Dermis microvascular lymphatic vessel endothelial cell (primary cell): Measurements from ENCODE around the gene RPTN. TPM values are rescaled to one million over a fixed set of nuclear protein-coding genes. Genes with fewer than 3 reads are reported as not detected.
A peak's percentile ranks its signal among the peaks of the same experiment; 100 is the strongest.

Source experiments
- DNase-seq, 2 donors: peaks; one replicate each; pipeline versions ENCODE4 v3.0.0 to v3.0.0-alpha.2; 2010; ENCODE audit warnings: low read depth in 2 of 2
- total RNA-seq: library from RNA; depleted of rRNA; stranded (reverse); fragments of >200 nt; gene quantifications from 2 replicates; pipeline ENCODE4 v1.2.1, GENCODE V29; 2014

RPTN gene, protein sequence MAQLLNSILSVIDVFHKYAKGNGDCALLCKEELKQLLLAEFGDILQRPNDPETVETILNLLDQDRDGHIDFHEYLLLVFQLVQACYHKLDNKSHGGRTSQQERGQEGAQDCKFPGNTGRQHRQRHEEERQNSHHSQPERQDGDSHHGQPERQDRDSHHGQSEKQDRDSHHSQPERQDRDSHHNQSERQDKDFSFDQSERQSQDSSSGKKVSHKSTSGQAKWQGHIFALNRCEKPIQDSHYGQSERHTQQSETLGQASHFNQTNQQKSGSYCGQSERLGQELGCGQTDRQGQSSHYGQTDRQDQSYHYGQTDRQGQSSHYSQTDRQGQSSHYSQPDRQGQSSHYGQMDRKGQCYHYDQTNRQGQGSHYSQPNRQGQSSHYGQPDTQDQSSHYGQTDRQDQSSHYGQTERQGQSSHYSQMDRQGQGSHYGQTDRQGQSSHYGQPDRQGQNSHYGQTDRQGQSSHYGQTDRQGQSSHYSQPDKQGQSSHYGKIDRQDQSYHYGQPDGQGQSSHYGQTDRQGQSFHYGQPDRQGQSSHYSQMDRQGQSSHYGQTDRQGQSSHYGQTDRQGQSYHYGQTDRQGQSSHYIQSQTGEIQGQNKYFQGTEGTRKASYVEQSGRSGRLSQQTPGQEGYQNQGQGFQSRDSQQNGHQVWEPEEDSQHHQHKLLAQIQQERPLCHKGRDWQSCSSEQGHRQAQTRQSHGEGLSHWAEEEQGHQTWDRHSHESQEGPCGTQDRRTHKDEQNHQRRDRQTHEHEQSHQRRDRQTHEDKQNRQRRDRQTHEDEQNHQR
- total RNA-seq: not detected in 2 replicates

GRCh38 chr1:152159144-152159543, at the start of gene RPTN:
Gene RPTN, minus strand, starts transcription at chr1:152159228. Its CDS starts 1,339 bp downstream, at chr1:152157889.
- no peak for DNase-seq

GRCh38 chr1:152198982-152199381, 40.0 kb upstream of the RPTN start:
- no peak for DNase-seq

DNA sequence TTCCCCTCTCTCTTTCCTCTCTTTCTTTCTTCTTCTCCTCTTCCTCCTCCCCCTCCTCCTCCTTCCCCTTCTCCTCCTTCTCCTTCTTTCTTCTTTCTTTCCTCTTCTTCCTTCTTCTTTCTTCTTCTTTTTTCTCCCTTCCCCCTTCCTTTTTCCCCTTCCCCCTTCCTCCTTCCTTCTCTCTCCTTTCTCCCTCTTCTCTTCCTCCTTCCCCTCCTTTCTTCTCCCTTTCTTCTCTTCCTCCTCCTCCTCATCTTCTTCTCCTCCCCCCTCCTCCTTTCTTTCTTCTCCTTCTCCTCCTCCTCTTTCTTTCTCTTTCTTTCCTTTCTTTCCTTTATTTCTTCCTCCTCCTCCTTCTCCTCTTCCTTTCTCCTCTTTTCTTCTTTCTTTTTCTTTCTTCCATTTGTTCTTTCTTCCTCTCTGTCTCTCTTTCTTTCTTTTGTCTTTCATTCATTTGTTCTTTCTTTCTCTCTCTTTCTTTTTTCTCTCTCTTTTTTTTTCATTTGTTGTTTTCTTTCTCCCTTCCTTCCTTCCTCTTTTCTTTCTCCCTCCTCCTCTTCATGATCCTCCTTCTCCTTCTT, 38.4 kb upstream of the RPTN start:
- DNase-seq: no peak

DNA sequence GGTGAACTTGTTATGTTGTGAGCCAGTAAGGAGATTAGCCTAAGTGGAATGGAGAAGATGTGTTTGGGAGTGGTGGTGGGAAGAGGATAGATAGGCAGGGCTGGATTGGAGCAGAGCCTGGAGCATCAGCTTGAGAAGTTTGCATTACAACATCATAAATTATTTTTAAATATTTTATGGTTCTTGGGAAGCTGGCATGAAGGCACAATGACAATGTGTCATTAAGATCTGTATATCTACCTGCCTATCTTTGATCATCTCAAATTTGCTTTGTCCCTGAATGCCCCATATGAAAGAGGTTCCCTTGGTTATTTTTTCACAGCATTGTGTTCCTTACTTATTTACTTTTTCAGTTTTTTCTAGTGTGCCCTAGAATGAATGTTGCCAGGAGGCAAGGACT, 32.7 kb upstream of the RPTN start:
- DNase-seq: no peak

DNA sequence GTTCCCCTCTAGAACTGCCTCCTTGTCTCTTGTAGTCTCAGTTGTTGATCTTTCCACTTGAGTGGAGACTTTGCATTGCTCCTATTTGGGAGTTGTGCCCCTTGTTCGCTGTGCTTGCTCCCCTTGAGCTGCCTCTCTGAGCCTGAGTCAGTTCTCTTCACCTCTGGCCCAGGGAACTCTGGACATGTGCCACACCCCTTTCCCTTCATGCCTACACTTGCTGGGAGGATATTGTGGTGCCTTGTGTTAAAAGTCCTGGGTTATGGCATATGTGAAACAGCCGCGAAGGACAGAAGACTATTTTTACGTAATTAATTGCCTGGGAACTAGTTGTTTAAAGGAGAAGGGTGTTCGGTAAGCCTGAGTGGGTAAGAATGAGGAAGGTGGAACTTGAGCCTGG, 32.2 kb upstream of the RPTN start:
- no peak for DNase-seq

GRCh38 chr1:152190589-152190988, 31.6 kb upstream of the RPTN start:
- no peak for DNase-seq

DNA sequence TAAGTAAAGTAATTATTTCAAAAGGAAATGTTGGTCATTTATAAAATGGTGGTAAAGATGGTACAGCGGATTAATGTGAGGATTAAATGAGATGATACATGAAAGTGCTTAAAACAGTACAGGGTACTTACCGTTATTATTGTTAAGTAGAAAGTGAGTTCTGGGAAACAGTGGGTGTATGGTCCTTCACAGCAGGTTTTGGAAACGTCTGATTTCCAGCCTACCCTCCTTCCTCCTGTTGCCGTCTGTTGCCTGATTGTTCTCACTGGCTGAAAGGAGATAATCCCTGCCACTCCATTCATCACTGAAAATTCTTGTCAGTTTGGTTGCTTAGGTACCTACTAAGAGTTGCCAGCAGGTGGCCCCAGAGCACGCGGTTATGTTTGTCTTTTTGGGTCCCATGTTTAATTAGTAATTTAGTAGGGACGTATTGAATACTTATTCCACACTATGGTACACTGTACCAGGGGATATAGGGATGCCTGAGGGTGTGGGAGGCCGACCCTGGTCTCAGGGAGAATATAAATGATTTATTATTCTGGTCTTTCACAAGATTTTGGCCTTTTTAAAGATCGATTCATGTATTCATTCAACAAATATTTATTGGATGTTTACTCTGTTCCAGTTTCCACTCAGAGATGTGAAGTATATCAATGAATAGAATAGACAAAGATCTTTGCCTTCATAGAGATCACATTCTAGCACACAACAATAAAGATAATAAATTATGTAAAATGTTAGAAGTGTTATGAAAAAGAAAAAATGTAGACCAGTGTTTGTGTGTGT, 30.8 kb upstream of the RPTN start:
- DNase-seq: peak; percentile 55 to 74

GRCh38 chr1:152188673-152189591, 29.9 kb upstream of the RPTN start:
- peak; percentile 38 to 72 for DNase-seq

DNA sequence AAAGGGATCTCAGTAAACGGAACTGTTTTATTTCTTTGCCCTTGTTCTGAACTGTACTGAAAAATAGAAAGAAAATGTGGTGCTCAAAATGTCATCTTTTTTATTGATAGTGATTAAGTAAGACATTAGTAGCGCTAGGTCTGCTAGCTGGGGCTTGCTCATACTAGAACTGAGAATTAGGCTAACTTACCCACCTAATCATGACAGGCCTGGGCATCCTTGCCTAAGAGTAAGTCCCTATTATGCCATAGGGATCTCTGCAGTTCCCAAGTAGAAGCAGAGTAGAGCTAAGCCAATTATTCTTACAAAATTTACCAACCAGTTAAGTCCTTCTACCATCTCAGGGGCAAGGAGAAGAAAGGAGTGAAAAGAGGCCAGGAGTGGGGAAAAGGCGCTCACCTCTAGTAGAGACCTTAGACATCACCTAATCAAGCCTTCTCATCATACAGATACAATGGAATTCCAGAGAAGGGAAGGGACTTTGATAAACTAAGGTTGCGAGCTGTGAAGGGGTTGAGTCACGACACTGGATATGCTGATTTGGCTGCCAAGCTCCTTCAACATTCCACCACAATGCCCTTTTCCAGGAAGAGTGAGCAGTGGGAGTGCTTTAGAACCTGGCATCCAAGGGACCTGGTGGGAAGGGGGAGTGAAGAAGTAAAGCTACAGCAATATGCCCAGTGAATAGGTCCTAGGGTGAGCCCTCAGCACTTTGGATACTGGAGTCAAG, 27.7 kb upstream of the RPTN start:
- no peak for DNase-seq

DNA sequence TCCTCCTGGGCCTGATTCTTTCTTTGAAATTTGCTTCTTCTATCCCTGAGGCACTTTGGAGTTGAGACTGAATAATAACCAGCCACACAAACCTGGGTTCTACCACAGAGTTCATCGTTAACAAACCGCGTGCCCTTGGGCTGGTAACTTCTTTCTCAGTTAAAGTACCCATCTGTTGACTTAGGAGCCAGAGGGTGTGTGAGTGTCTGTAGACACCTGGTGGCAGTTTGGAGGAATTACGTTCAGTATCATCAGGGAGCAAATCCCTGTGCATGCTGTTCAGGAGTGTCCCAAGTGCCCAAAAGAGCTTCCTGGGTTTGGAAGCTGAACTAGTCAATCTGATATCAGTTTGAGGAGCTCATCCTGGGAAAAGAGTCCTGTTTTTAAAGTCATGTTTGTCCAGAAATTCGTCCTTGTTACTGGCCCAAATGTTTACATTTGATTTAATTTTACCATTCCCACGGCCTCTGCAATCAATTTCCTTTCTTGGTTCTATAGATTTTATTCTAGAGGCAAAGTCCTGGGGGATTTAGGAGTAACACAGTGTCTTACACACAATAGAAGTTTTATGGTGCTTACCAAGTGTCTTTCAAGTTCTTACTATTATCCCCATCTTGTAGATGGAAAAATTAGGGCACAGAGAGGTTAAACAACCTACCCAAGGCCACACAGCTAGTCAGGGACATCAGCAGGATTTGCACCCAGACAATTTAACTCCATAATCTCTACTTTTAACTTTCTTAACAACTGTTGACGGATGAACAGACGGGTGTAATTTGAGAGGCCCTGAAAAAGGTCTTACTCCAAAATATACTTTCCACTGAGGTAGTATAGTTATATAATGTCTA, 26.7 kb upstream of the RPTN start:
- DNase-seq: peak; percentile 44 to 67

DNA sequence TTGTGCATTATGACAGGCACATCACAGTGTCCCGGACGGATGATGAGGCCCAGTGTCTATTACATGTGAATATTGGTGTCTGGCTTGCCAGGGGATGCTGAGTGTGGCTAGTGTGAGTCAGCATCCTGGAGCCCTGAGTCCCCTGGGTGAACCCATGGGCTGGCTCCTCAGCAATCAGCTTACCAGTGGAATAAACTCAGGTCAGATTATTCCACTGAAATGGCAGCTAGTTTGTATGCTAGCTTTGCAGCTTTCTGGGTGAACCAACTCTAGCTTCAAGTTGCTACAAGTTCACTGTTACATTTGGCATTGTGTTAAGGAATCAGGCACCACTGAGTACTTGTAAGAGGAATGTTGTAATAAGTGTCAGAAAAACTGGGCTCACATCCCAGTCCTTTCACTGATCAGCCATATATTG, 23.9 kb upstream of the RPTN start:
- DNase-seq: peak in 1 of 2 donors; percentile 21

DNA sequence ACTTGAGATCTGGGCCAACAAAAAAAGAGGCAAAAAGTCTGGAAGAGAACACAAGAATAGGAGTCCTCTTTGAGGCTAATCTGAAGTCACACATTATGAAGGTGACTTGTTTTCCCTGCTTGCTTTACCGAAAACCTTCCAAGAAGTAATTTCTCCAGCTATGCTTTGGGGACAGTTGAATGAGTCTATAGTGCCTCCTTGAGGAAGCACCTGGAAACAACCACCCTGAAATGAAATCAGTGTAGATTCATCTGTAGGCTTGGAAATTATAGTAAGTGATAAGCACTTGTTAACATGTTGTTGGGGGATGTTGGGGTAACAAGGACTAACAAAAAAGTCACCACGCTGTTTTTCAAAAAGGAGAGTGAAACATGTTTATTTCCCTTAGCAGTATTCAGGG, 23.4 kb upstream of the RPTN start:
- DNase-seq: no peak

DNA sequence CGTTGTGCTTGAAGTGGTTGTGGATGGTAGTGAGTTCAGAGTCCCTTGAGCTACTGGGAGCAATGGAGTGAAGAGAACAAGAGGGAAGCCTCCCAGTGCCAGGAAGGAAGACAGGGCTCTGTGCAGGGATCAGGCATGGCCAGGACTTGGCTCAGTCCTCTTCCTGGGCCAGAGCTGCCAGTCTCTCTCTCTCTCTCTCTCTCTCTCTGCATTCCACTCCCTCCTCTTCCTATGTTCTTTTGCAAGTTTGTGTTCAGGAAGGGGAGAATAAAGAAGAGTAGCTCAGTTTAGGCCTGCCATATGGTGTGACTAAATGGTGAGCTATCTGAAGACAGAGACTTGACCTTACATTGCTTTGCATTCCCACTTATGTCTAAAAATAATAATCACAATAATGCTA, 20.5 kb upstream of the RPTN start:
- DNase-seq: no peak

- no peak for DNase-seq
These were observed 11.4 kb upstream of the RPTN start for GRCh38 chr1:152170287-152170905.

DNA sequence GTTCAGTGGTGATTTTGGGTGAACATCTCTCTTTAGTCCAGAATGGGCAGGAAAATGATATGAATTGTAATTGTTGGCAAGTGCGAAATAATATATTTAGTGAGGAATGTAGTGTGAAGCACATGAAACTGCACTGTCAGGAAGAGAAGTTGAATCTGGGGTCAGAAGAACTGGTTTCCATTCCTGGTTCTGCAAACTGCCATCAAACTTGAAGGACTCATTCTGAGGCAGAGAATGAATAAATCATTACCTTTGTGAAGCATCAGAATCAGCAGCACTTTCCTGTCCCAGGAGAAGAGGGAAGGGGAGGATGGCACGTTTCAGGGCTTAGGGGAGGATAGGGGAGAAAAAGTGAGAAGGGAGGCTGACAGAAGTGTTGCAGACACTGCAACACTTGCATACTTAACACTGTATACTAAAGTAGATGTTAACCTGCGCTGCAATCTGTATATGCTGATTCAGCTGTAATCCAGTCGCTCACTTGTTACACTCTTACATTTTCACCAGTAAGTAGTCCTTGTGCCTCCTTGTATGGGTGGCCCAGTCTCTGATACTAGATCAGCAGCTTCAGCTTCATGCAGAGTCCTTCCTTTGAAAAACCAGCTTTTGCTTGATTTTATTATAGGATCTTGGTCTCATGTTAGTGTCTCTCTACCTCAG, 10.5 kb upstream of the RPTN start:
- no peak for DNase-seq

GRCh38 chr1:152168535-152168868, 9.5 kb upstream of the RPTN start:
- no peak for DNase-seq

DNA sequence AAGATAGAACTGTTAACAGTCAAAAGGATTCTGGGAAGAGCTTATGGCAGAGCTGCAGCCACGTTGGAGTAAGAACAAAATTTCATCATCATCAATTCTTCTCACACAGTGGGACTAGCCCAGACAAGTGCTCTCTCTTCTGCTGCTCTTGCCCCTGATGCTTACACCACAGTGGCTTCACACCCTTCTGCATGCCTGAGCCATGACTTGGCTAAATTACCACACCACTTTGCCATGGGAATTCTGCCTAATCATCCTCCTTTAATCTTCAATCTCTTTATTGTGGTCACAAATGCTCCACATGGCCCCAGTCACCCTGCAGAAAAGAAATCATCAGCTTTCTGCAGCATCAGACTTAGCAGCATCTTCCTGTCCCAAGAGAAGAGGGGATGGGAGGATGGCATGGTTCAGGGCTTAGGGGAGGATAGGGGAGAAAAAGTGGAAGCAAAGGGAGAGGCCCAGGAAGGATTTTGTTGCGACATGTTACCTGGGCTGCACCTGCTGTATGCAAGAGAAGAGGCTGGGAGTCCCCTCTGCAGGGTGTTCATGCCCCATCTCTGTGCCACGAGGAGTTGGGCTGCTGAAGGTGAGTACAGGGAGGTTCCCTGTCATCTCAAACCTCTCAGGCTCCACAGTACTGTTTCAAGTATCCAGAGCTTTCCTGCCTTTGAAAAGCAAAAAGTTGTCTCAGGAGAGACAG, 9.0 kb upstream of the RPTN start:
- DNase-seq: no peak
